Neural progenitor cell (in vitro differentiated cells): ENCODE data around the gene LRP1B.

Experiments used
- CTCF ChIP-seq: fragments of 200-600 bp; sonication (generic); IDR thresholded peaks from 2 replicates; pipeline ENCODE4 v1.5.1; 2017; ENCODE audit warnings: antibody characterized with exemption, mild to moderate bottlenecking
- EZH2 ChIP-seq: fragments of 200-600 bp; sonication (generic); IDR thresholded peaks from 2 replicates; pipeline ENCODE4 v1.6.1; 2017; ENCODE audit warnings: antibody characterized with exemption, mild to moderate bottlenecking, moderate library complexity

GRCh38 chr2:142044197-142044596 lies 86.6 kb downstream of the LRP1B start:
- TF ChIP-seq CTCF (no peak), EZH2 (no peak)
